Thoracic aorta (tissue), 2 donors: ENCODE results near the gene TMEM108. TPM values are rescaled to one million over a fixed set of nuclear protein-coding genes. Genes with fewer than 3 reads are reported as not detected.
A peak's percentile ranks its signal among the peaks of the same experiment; 100 is the strongest.

Source experiments
- ATAC-seq: fragments of 150-250 bp; one replicate; pipeline ENCODE4 v1.8.0; 2017; ENCODE audit warnings: low read depth; ENCODE audit not compliant: insufficient number of reproducible peaks, low FRiP score
- DNase-seq: peaks from one replicate; pipeline ENCODE4 v3.0.0-alpha.2; 2020; ENCODE audit warnings: low spot score
- H3K27ac ChIP-seq, 2 donors: fragments of 200-600 bp; sonication (generic); 1 replicate in 1 of 2; 2 replicates in 1 of 2; pipeline ENCODE4 v1.5.1; 2016; ENCODE audit warnings: mild to moderate bottlenecking in 2 of 2, moderate library complexity in 2 of 2
- H3K27me3 ChIP-seq: fragments of 200-600 bp; sonication (generic); replicated peaks from 2 replicates; pipeline ENCODE4 v1.6.0; 2016; ENCODE audit warnings: mild to moderate bottlenecking; ENCODE audit not compliant: insufficient read depth
- H3K36me3 ChIP-seq: fragments of 200-600 bp; sonication (generic); one replicate; pipeline ENCODE4 v1.5.1; 2016
- H3K4me1 ChIP-seq, 2 donors: fragments of 200-600 bp; sonication (generic); 1 replicate in 1 of 2; 2 replicates in 1 of 2; pipeline versions ENCODE4 v1.5.1 to v1.6.0; 2016; ENCODE audit warnings: low read depth in 2 of 2, mild to moderate bottlenecking in 1 of 2; ENCODE audit not compliant: control insufficient read depth in 1 of 2
- H3K4me3 ChIP-seq: fragments of 200-600 bp; sonication (generic); 2 replicates; pipeline ENCODE4 v1.5.1; 2016; ENCODE audit warnings: mild to moderate bottlenecking
- H3K9me3 ChIP-seq: fragments of 200-600 bp; sonication (generic); 2 replicates; pipeline ENCODE4 v1.5.1; 2016
- CTCF ChIP-seq: fragments of 200-600 bp; sonication (generic); IDR thresholded peaks from one replicate; pipeline ENCODE4 v1.5.1; 2019; ENCODE audit warnings: antibody characterized with exemption
- total RNA-seq, 2 donors: library from RNA; depleted of rRNA; stranded (reverse); fragments of >200 nt; gene quantifications; one replicate each; pipeline versions ENCODE4 v1.1.0 to v1.2.3, GENCODE V29; 2016

TMEM108 gene
- total RNA-seq, 2 donors from 2014 or later: 0.28 to 0.41 TPM

GRCh38 chr3:133375403-133375745 is 337.2 kb downstream of the TMEM108 start:
- DNase-seq: no peak
- no peak overlapping the region for H3K27ac ChIP-seq

DNA sequence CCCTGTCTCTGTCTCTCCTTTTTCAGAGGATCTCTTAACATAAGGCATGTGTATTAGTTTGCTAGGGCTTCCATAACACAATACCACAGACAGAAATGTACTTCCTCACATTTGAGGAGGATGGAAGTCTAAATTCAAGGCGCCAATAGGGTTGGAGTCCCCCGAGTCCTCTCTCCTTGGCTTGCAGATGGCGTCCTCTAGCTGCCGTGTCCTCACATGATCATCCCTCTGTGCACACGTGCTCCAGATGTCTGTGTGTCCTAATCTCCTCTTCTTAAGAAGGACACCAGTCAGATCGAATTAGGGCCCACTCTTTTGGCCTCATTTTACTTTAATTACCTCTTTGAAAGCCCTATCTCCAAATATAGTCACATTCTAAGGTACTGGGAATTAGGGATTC is 338.6 kb downstream of the TMEM108 start:
- H3K4me3 ChIP-seq: no peak overlapping the region
- H3K27me3 ChIP-seq: no peaks in the 10 kb centered on the region
- H3K4me1 ChIP-seq: no peaks in the 10 kb centered on the region
- DNase-seq (no peak), ATAC-seq (no peak)
- H3K9me3 ChIP-seq: no peaks in the 10 kb centered on the region
- H3K36me3 ChIP-seq: no peaks in the 10 kb centered on the region
- no peak for TF ChIP-seq CTCF
- H3K27ac ChIP-seq: no peak overlapping the region

More at GRCh38 chr3:133375403-133375745, 337.2 kb downstream of the TMEM108 start:
- no peaks in the 10 kb centered on the region for H3K27me3 ChIP-seq
- no peaks in the 10 kb centered on the region for H3K9me3 ChIP-seq
- no peak for ATAC-seq
- no peaks in the 10 kb centered on the region for H3K36me3 ChIP-seq
- no peak overlapping the region for H3K4me3 ChIP-seq
- TF ChIP-seq CTCF: no peak
- H3K4me1 ChIP-seq: no peaks in the 10 kb centered on the region

GRCh38 chr3:133377396-133377795 is 339.2 kb downstream of the TMEM108 start:
- Histone ChIP-seq H3K9me3 (no peaks in the 10 kb centered on the region), H3K4me3 (no peak overlapping the region), H3K27ac (no peak overlapping the region), H3K36me3 (no peaks in the 10 kb centered on the region), H3K4me1 (no peaks in the 10 kb centered on the region), H3K27me3 (no peaks in the 10 kb centered on the region)
- TF ChIP-seq CTCF: peak; percentile 13
- ATAC-seq (no peak), DNase-seq (no peak)

- DNase-seq: no peak
- H3K4me1 ChIP-seq: peaks cover 0 to 5% of the 10 kb centered on the region in 2 donors
- no peak for ATAC-seq
- no peaks in the 10 kb centered on the region for H3K27me3 ChIP-seq
- no peaks in the 10 kb centered on the region for H3K9me3 ChIP-seq
- no peak for TF ChIP-seq CTCF
- H3K27ac ChIP-seq: no peak overlapping the region
- H3K36me3 ChIP-seq: no peaks in the 10 kb centered on the region
- H3K4me3 ChIP-seq: no peak overlapping the region
Observed at GRCh38 chr3:133379926-133380325, 341.7 kb downstream of the TMEM108 start.

DNA sequence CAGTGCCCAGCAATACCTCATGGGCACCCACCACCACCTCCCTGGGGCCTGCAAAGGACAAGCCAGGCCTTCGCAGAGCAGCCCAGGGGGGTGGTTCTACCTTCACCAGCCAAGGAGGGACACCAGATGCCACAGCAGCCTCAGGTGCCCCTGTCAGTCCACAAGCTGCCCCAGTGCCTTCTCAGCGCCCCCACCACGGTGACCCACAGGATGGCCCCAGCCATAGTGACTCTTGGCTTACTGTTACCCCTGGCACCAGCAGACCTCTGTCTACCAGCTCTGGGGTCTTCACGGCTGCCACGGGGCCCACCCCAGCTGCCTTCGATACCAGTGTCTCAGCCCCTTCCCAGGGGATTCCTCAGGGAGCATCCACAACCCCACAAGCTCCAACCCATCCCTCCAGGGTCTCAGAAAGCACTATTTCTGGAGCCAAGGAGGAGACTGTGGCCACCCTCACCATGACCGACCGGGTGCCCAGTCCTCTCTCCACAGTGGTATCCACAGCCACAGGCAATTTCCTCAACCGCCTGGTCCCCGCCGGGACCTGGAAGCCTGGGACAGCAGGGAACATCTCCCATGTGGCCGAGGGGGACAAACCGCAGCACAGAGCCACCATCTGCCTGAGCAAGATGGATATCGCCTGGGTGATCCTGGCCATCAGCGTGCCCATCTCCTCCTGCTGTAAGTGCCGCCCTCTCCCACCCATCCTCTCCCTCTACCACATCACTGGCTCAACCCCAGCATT is 342.5 kb downstream of the TMEM108 start:
- Histone ChIP-seq H3K27ac (no peak overlapping the region), H3K27me3 (no peaks in the 10 kb centered on the region), H3K9me3 (no peaks in the 10 kb centered on the region), H3K36me3 (no peaks in the 10 kb centered on the region), H3K4me3 (no peak overlapping the region), H3K4me1 (peaks cover 0 to 5% of the 10 kb centered on the region in 2 donors)
- DNase-seq (no peak), ATAC-seq (no peak)
- TF ChIP-seq CTCF: no peak
